Bronchial epithelial cell (primary cell): ENCODE measurements around the gene CD52. TPM values are rescaled to one million over a fixed set of nuclear protein-coding genes. Genes with fewer than 3 reads are reported as not detected.

Experiments
- DNase-seq: peaks from one replicate; pipeline ENCODE4 v3.0.0-alpha.2; 2010; ENCODE audit warnings: low read depth
- FAIRE-seq: peaks from 2 replicates; lab custom pipeline; 2011; peaks lifted over from hg19 to GRCh38; lab: Jason Lieb, UNC
- H3K27me3 ChIP-seq: 2 replicates; pipeline ENCODE4 v1.5.1; 2011; ENCODE audit warnings: low read length; ENCODE audit not compliant: control insufficient read depth, insufficient read depth
- H3K36me3 ChIP-seq: 2 replicates; pipeline ENCODE4 v1.5.1; 2011; ENCODE audit warnings: low read length; ENCODE audit not compliant: control insufficient read depth, insufficient read depth
- H3K4me3 ChIP-seq: 2 replicates; pipeline ENCODE4 v1.5.1; 2011; ENCODE audit warnings: mild to moderate bottlenecking, low read depth, low read length, control low read depth
- total RNA-seq: library from RNA; depleted of rRNA; stranded (reverse); fragments of >200 nt; gene quantifications from 2 replicates; pipeline ENCODE4 v1.2.1, GENCODE V29; 2014
- TF ChIP-seq, protein P1 (sequence below): IDR thresholded peaks from 2 replicates; pipeline ENCODE4 v1.5.1; 2011; ENCODE audit warnings: mild to moderate bottlenecking, moderate library complexity, low read length, control low read depth, inconsistent platforms; ENCODE audit not compliant: insufficient read depth, severe bottlenecking

Gene CD52
- total RNA-seq, 1 donor from 2014 or later = not detected

GRCh38 chr1:26349188-26349876 lies 31.6 kb downstream of the CD52 start:
- DNase-seq (peak; percentile 49), FAIRE-seq (no peak)
- TF ChIP-seq, protein P1, sequence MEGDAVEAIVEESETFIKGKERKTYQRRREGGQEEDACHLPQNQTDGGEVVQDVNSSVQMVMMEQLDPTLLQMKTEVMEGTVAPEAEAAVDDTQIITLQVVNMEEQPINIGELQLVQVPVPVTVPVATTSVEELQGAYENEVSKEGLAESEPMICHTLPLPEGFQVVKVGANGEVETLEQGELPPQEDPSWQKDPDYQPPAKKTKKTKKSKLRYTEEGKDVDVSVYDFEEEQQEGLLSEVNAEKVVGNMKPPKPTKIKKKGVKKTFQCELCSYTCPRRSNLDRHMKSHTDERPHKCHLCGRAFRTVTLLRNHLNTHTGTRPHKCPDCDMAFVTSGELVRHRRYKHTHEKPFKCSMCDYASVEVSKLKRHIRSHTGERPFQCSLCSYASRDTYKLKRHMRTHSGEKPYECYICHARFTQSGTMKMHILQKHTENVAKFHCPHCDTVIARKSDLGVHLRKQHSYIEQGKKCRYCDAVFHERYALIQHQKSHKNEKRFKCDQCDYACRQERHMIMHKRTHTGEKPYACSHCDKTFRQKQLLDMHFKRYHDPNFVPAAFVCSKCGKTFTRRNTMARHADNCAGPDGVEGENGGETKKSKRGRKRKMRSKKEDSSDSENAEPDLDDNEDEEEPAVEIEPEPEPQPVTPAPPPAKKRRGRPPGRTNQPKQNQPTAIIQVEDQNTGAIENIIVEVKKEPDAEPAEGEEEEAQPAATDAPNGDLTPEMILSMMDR = no peak

GRCh38 chr1:26349877-26350244 lies 32.1 kb downstream of the CD52 start:
- TF ChIP-seq, protein P1 = no peak
- H3K4me3 ChIP-seq = no peak overlapping the region
- H3K36me3 ChIP-seq = peaks cover 10% of the 10 kb centered on the region
- FAIRE-seq (no peak), DNase-seq (no peak)
- no peaks in the 10 kb centered on the region for H3K27me3 ChIP-seq

More at GRCh38 chr1:26349188-26349876, 31.6 kb downstream of the CD52 start:
- H3K36me3 ChIP-seq = peaks cover 12% of the 10 kb centered on the region
- no peaks in the 10 kb centered on the region for H3K27me3 ChIP-seq
- H3K4me3 ChIP-seq = no peak overlapping the region

GRCh38 chr1:26350343-26350700 lies 32.6 kb downstream of the CD52 start:
- Histone ChIP-seq H3K27me3 (no peaks in the 10 kb centered on the region), H3K36me3 (peaks cover 10% of the 10 kb centered on the region), H3K4me3 (no peak overlapping the region)
- TF ChIP-seq, protein P1 = no peak
- DNase-seq (no peak), FAIRE-seq (no peak)

GRCh38 chr1:26350701-26351589 lies 33.2 kb downstream of the CD52 start:
- TF ChIP-seq, protein P1 = no peak
- Histone ChIP-seq H3K4me3 (no peak overlapping the region), H3K27me3 (no peaks in the 10 kb centered on the region), H3K36me3 (peaks cover 7% of the 10 kb centered on the region)
- FAIRE-seq = no peak
- no peak for DNase-seq

GRCh38 chr1:26351590-26352337 lies 34.0 kb downstream of the CD52 start:
- TF ChIP-seq, protein P1 = no peak
- H3K27me3 ChIP-seq = no peaks in the 10 kb centered on the region
- peaks cover 3% of the 10 kb centered on the region for H3K36me3 ChIP-seq
- H3K4me3 ChIP-seq = peak overlapping the region; percentile 56
- peak; percentile 96 for FAIRE-seq
- peak; percentile 92 for DNase-seq
